SH-SY5Y (cell line): ENCODE results near the gene NXPH2.

ENCODE experiments used
- GATA2 ChIP-seq: IDR thresholded peaks from 2 replicates; pipeline ENCODE4 v1.6.1; 2011; ENCODE audit warnings: mild to moderate bottlenecking, low read depth, low read length
- GATA3 ChIP-seq: IDR thresholded peaks from 2 replicates; pipeline ENCODE4 v1.6.1; 2011; ENCODE audit warnings: low read depth, mild to moderate bottlenecking, low read length, moderate library complexity

The NXPH2 gene

GRCh38 chr2:138724729-138725459, 55.3 kb downstream of the NXPH2 start:
- no peak for TF ChIP-seq GATA2
- no peak for TF ChIP-seq GATA3

- TF ChIP-seq GATA3 (no peak), GATA2 (no peak)
Observed at GRCh38 chr2:138724327-138724726, 55.9 kb downstream of the NXPH2 start.

- no peak for TF ChIP-seq GATA2
- no peak for TF ChIP-seq GATA3
Observed at GRCh38 chr2:138723196-138723987, 56.8 kb downstream of the NXPH2 start.

- TF ChIP-seq GATA2 (no peak), GATA3 (no peak)
Observed at GRCh38 chr2:138722316-138722715, 57.9 kb downstream of the NXPH2 start.

GRCh38 chr2:138720035-138720838, 60.0 kb downstream of the NXPH2 start:
- TF ChIP-seq GATA3, result no peak
- TF ChIP-seq GATA2, result no peak

- TF ChIP-seq GATA3, result no peak
Observed at GRCh38 chr2:138718405-138718804, 61.8 kb downstream of the NXPH2 start.

- TF ChIP-seq GATA3 (no peak), GATA2 (no peak)
Observed at GRCh38 chr2:138716183-138716582, 64.0 kb downstream of the NXPH2 start.

GRCh38 chr2:138713504-138713903, 66.7 kb downstream of the NXPH2 start:
- no peak for TF ChIP-seq GATA2
- TF ChIP-seq GATA3, result no peak

- TF ChIP-seq GATA2 (no peak), GATA3 (no peak)
Observed at GRCh38 chr2:138713069-138713496, 67.1 kb downstream of the NXPH2 start.

- TF ChIP-seq GATA2 (no peak), GATA3 (no peak)
Observed at GRCh38 chr2:138712212-138712979, 67.8 kb downstream of the NXPH2 start.

GRCh38 chr2:138711812-138712211, 68.4 kb downstream of the NXPH2 start:
- TF ChIP-seq GATA2 (no peak), GATA3 (no peak)

GRCh38 chr2:138708682-138709241, 71.4 kb downstream of the NXPH2 start:
- no peak for TF ChIP-seq GATA3
- TF ChIP-seq GATA2, result no peak

- TF ChIP-seq GATA3, result no peak
- TF ChIP-seq GATA2, result no peak
Observed at GRCh38 chr2:138707392-138708074, 72.7 kb downstream of the NXPH2 start.
